ENCODE results near the gene NAT9.

NAT9 gene

GRCh38 chr17:74746922-74747321, 29.2 kb downstream of the NAT9 start:
- in situ Hi-C loops (cut with HindIII; ENCODE audit: low sequenced_read_pairs), result no loop called here

- in situ Hi-C loops (cut with HindIII; ENCODE audit: low sequenced_read_pairs), result no loop called here
Observed at GRCh38 chr17:74746376-74746775, 29.8 kb downstream of the NAT9 start.

- in situ Hi-C loops (cut with HindIII; ENCODE audit: low sequenced_read_pairs), result no loop called here
Observed at GRCh38 chr17:74745548-74746177, 30.5 kb downstream of the NAT9 start.

- in situ Hi-C loops (cut with HindIII; ENCODE audit: low sequenced_read_pairs), result no loop called here
Observed at GRCh38 chr17:74744714-74745547, 31.2 kb downstream of the NAT9 start.

DNA sequence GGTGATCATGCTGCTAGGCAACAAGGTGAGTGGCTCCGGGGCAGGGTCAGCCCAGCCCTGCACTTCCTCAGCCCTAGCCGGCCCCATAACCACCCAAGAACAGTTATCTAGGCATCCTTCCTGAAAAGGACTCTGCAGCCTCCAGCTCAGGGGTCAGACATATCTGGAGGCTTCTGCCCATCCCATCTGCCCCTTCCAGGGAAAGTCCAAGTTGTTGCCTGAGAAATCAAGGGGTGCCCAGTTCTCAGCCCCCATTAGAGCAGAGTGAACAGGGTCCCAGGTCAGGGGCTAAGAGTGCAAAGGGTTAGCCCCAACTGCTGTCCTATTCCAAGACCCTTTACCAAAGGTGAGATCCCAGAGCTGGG, 31.8 kb downstream of the NAT9 start:
- in situ Hi-C loops (cut with HindIII; ENCODE audit: low sequenced_read_pairs), result no loop called here

- in situ Hi-C loops (cut with HindIII; ENCODE audit: low sequenced_read_pairs), result no loop called here
Observed at GRCh38 chr17:74743755-74744154, 32.4 kb downstream of the NAT9 start.

GRCh38 chr17:74742978-74743545, 33.1 kb downstream of the NAT9 start:
- in situ Hi-C loops (cut with HindIII; ENCODE audit: low sequenced_read_pairs), result no loop called here

GRCh38 chr17:74742153-74742515, 34.0 kb downstream of the NAT9 start:
- in situ Hi-C loops (cut with HindIII; ENCODE audit: low sequenced_read_pairs), result no loop called here

DNA sequence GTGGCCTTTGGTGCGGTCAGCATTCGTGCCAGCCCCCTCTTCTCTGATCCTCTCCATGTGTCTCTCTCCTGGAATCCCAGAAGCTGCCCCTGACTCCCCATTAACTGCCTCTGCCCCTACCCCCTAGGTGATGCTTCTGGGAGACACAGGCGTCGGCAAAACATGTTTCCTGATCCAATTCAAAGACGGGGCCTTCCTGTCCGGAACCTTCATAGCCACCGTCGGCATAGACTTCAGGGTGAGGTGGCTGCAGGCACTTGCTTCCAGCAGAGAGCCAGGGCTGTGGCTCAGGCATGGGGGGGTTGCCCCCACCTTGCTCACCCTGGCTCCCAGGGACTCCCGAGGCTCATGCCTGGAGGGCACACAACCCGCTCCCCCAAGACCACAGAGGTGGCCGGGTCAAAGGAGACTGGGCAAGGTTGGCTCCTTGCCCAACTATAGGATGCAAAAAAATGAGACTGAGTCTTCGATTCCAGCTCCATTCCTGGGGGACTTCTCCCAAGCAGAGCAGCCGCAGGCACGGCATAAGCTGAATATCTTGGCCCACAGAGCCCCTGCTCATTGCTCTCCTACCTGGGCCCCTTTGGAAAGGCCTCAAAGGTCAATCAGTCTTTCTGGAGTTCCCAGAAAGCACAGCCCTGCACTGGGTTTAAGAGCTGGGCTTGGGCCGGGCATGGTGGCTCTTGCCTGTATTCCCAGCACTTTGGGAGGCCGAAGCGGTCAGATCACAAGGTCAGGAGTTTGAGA, 35.3 kb downstream of the NAT9 start:
- in situ Hi-C loops (cut with HindIII; ENCODE audit: low sequenced_read_pairs), result no loop called here

DNA sequence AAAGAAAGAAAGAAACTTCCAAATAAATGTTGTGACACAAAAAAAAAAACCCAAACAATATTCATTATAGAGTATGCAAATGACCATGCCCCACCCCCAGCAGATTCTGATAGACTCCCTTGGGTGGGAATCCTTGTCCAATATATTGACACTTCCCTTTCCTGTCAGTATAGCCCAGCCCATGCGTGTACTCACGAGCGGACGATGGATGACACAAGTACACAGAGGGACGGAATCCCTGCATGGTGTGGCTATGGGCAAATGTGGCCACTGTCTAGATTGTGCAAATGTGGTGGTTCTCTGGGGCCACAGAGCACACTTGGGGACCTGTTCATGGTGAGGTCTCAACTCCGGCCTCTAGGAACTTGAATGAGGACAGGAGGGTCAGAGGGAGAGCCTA, 36.0 kb downstream of the NAT9 start:
- in situ Hi-C loops (cut with HindIII; ENCODE audit: low sequenced_read_pairs), result no loop called here

- in situ Hi-C loops (cut with HindIII; ENCODE audit: low sequenced_read_pairs), result no loop called here
Observed at GRCh38 chr17:74739227-74739831, 36.8 kb downstream of the NAT9 start.

DNA sequence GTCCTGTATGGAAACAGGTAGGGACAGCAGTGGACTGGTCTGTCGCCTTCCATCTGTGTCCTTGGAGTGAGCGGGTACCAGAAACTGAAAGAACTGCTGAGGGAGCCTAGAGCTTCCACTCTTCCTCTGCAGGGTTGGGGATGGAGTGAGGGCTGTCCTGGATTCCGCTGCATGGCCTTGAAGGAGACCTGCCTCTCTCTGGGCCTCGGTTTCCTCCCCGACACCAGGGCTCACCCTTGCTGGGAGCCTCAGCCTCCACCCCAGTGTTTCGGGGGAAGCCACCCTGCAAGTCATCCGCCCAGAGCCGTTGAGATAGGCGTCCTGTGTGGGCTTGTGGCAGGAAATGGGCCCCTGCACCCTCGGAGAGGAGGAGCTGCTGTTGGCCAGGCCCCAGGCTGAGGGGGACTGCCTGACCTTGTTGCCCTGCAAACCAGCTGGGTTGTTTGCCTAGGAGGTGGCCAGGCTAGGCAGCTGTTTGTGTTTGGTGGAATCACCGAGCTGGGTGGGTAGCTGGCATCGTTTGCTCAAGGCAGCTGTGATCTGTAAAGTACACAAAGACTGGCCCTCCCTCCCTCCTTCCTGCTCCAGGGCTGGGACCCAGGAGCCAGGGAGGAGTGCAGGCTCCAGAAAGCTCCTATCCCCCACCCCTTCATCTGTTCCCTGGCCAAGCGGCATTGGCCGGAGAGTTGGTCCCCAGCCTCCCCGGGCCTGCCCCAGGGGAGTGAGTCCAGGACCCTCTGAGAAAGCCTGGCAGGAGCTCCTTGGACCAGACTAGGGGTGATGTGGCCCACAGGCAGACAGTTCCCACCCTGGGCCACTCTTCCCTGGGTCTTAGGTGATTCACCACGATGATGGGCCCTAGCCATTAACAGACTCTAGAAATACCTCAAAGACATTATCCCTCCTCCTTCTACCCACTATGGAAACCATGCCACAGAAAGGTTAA, 37.8 kb downstream of the NAT9 start:
- in situ Hi-C loops (cut with HindIII; ENCODE audit: low sequenced_read_pairs), result no loop called here

DNA sequence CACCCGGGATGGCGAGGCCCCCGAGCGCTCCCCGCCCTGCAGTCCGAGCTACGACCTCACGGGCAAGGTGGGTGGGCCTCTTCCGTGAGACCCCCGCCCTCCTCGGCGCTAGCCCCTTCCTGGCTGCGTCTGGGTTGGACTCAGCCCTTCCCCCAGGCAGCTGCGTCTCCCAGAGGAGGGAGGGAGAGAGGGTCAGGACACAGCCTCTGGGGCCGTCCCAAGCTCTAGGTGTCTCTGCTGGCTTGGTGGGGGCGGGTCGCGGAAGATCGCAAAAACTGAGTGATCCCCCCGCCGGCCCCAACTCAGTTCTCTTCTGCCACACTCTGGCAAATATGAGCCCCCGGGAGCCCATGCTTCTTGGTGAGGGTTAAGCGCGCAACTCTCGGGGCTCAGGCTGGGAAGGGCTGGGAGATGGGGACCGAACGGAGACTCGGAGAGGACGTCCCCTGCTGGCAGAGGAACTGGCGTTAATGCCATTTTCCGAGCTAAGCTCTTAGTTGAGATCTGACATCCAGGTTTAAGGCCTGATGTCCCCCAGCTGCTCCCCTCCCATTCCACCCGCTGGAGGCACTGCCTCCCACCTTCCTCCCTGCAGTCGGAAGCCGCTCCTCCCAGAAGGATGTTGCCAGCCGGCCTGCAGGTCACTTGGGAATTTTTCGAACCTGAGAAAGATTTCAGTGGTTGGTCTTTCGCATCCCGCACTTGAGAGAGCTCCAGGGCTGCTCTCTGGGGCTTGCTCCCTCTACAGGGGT, 38.7 kb downstream of the NAT9 start:
- in situ Hi-C loops (cut with HindIII; ENCODE audit: low sequenced_read_pairs), result no loop called here

DNA sequence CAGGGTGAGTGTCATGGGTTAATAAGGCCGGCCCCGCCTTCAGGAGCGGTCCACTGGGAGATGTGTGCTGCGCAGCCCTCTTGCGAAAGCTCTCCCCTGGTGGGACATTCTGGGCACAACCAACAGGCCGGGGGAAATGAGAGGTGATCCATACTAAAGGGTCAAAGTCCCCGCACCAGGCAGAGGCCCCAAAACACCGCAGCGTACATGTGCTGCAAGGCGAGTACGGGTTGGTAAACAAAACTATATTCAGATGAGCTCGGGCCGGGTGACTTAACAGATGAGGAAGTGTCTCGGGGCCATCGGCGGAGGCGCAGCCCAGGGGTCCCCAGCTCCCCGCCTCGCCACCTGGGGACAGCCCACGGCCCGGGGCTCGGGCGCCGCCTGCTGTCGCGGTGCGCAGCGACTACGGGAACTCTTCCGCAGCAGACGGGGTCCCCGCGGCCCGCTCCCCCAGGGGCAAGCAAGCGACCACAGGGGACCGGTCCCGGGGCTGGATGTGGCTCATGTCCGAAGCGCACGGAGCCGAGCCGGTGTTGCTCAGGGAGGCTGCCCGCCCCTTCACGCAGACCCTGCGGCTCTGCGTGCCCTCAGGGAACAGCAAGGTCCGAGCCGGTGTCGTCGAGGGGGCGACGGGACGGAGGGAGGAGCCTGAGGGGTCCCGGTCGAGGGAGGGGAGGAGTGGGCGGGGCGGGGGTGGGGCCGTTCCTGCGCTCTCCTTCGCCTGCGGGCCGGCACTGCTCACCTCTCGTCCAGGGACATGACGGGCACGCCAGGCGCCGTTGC, 39.4 kb downstream of the NAT9 start, which contains the start of gene RAB37:
Gene RAB37 (plus strand): TSS at position 744 of the 786 bp plus-strand sequence. CDS start 17 bp downstream, at position 761.
- in situ Hi-C loops (cut with HindIII; ENCODE audit: low sequenced_read_pairs), result no loop called here

GRCh38 chr17:74734256-74734655, 41.9 kb downstream of the NAT9 start:
- in situ Hi-C loops (cut with HindIII; ENCODE audit: low sequenced_read_pairs), result no loop called here

DNA sequence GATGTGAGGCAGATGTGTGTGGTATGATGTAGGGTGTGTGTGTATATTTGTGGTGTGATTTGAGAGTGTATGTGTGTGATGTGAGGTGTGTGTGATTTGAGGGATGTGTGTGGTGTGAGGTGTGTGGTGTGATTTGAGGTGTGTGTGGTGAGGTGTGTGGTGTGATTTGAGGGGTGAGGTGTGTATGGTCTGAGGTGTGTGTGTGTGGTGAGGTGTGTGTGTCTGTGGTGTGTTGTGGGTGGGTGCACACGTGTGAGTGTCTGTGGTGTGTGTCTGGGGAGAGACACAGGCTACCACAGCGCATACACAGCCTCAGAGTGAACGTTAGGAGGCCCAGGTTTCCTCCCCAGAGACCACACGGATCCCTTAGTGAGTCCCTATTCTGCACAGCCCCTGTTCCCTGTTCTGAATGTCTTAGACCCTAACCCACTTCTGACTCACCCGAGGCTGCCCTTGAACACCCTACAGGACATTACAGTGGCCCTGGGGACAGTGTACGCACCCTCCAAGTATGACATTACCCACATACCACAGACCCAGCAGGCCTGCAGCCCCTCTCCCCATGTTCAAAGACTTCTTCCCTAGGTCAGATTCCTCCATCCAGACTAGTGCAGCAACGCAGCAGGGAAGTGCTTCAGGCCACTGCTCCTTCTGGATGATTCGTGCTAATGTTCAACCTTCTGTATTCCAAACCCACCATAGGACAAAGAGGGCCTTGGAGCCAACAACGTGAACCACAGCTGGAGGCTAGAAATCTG, 42.6 kb downstream of the NAT9 start:
- in situ Hi-C loops (cut with HindIII; ENCODE audit: low sequenced_read_pairs), result no loop called here

DNA sequence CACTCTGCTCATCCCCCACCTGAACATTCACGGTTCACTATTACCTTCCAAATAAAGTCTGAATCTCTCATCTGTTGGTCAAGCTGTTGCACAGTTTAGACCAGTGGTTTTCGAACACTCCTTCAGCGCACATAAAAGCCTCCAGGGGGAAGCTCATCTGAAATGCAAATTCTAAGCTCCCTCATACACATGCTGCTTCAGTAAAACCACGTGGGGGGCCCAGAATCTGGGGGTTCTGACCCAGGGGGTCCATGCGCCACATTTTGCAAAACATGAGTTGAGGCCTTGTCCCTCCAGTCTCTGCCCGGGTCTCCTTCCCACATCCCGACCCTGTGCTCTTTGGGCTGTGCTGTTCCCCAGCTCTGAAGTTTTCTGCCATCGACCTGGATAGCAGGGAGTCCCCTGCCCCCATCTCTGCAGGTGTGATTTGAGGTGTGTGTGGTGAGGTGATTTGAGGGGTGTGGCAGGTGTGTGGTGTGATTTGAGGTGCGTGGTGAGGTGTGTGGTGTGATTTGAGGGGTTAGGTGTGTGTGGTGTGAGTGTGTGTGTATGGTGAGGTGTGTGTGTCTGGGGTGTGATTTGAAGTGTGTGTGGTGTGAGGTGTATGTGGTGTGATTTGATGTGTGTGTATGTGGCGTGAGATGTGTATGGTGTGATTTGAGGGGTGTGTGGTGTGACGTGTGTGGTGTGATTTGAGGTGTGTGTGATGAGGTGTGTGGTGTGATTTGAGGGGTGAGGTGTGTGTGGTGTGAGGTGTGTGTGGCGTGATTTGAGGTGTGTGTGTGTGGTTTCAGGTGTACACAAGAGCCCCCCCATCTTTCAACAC, 43.9 kb downstream of the NAT9 start:
- in situ Hi-C loops (cut with HindIII; ENCODE audit: low sequenced_read_pairs), result no loop called here
